SKM-1 (cell line): ENCODE data around the gene RHOU.
"Not testable (repeated sequence)": the region's sequence is repeated elsewhere in the genome, so short reads cannot be mapped to it uniquely, and the experiment has no call there.

ENCODE experiments used
- DNase-seq: peaks from one replicate; lab custom pipeline; 2025; ENCODE audit not compliant: unreplicated experiment; lab: John Stamatoyannopoulos, UW

The RHOU gene

GRCh38 chr1:228755800-228756199 lies 20.5 kb downstream of the RHOU start:
- DNase-seq: no peak

GRCh38 chr1:228756457-228756856 lies 21.2 kb downstream of the RHOU start:
- no peak for DNase-seq

GRCh38 chr1:228758447-228758846 lies 23.2 kb downstream of the RHOU start:
- no peak for DNase-seq

- no peak for DNase-seq
These were observed 25.7 kb downstream of the RHOU start for GRCh38 chr1:228760979-228761378.

GRCh38 chr1:228763561-228763960 lies 28.3 kb downstream of the RHOU start:
- DNase-seq: no peak

GRCh38 chr1:228765168-228765946 lies 30.1 kb downstream of the RHOU start:
- no peak for DNase-seq

GRCh38 chr1:228766788-228767187 lies 31.5 kb downstream of the RHOU start:
- no peak for DNase-seq

GRCh38 chr1:228767636-228768354 lies 32.5 kb downstream of the RHOU start:
- no peak for DNase-seq

- DNase-seq: no peak
These were observed 33.2 kb downstream of the RHOU start for GRCh38 chr1:228768355-228769000.

- DNase-seq: no peak
These were observed 35.5 kb downstream of the RHOU start for GRCh38 chr1:228770779-228771223.

- no peak for DNase-seq
These were observed 37.4 kb downstream of the RHOU start for GRCh38 chr1:228772516-228773212.

GRCh38 chr1:228775946-228776345 lies 40.7 kb downstream of the RHOU start:
- DNase-seq: not testable (repeated sequence)

GRCh38 chr1:228776449-228776848 lies 41.2 kb downstream of the RHOU start:
- no peak for DNase-seq

- DNase-seq: no peak
These were observed 42.0 kb downstream of the RHOU start for GRCh38 chr1:228777236-228777635.

GRCh38 chr1:228778026-228778425 lies 42.7 kb downstream of the RHOU start:
- no peak for DNase-seq

- DNase-seq: no peak
These were observed 43.2 kb downstream of the RHOU start for GRCh38 chr1:228778466-228778865.

- no peak for DNase-seq
These were observed 43.7 kb downstream of the RHOU start for GRCh38 chr1:228778961-228779360.

GRCh38 chr1:228781161-228781808 lies 46.0 kb downstream of the RHOU start:
- no peak for DNase-seq

- DNase-seq: no peak
These were observed 46.8 kb downstream of the RHOU start for GRCh38 chr1:228781809-228782661.
